Astrocyte (in vitro differentiated cells and primary cell): ENCODE measurements around the gene PEAK1. TPM values are rescaled to one million over a fixed set of nuclear protein-coding genes. Genes with fewer than 3 reads are reported as not detected.

ENCODE experiments used
- DNase-seq: peaks from one replicate; pipeline ENCODE4 v3.0.0-alpha.2; 2010; ENCODE audit warnings: low read depth
- FAIRE-seq: peaks from 2 replicates; lab custom pipeline; 2011; peaks lifted over from hg19 to GRCh38; lab: Jason Lieb, UNC
- H2AFZ ChIP-seq: 2 replicates; pipeline ENCODE4 v1.6.0; 2012; ENCODE audit warnings: low read depth, low read length, inconsistent platforms
- H3K27ac ChIP-seq: 2 replicates; pipeline ENCODE4 v1.5.1; 2011; ENCODE audit warnings: low read depth, low read length, inconsistent platforms
- H3K27me3 ChIP-seq: 2 replicates; pipeline ENCODE4 v1.6.0; 2011; ENCODE audit warnings: low read length, inconsistent platforms; ENCODE audit not compliant: insufficient read depth
- H3K36me3 ChIP-seq: 2 replicates; pipeline ENCODE4 v1.5.1; 2011; ENCODE audit warnings: low read length, inconsistent platforms; ENCODE audit not compliant: insufficient read depth
- H3K4me1 ChIP-seq: 2 replicates; pipeline ENCODE4 v1.5.1; 2011; ENCODE audit warnings: low read length, inconsistent platforms; ENCODE audit not compliant: insufficient read depth
- H3K4me2 ChIP-seq: 2 replicates; pipeline ENCODE4 v1.6.0; 2012; ENCODE audit warnings: low read length, inconsistent platforms
- H3K4me3 ChIP-seq: 2 replicates; pipeline ENCODE4 v1.5.1; 2011; ENCODE audit warnings: low read depth, mild to moderate bottlenecking, low read length, inconsistent platforms; ENCODE audit not compliant: insufficient read depth
- H3K79me2 ChIP-seq: 2 replicates; pipeline ENCODE4 v1.6.0; 2012; ENCODE audit warnings: mild to moderate bottlenecking, low read length, inconsistent platforms; ENCODE audit not compliant: insufficient read depth
- H3K9ac ChIP-seq: 2 replicates; pipeline ENCODE4 v1.6.0; 2012; ENCODE audit warnings: mild to moderate bottlenecking, low read length, inconsistent platforms
- H3K9me3 ChIP-seq: 2 replicates; pipeline ENCODE4 v1.5.1; 2012; ENCODE audit warnings: low read depth, mild to moderate bottlenecking, low read length, inconsistent platforms; ENCODE audit not compliant: insufficient read depth
- H4K20me1 ChIP-seq: 2 replicates; pipeline ENCODE4 v1.6.0; 2012; ENCODE audit warnings: low read length, inconsistent platforms; ENCODE audit not compliant: insufficient read depth
- H3K27ac Mint-ChIP-seq: one replicate; pipeline ENCODE4 v1.8.0; 2021; ENCODE audit warnings: mild to moderate bottlenecking, mixed read lengths; ENCODE audit not compliant: unreplicated experiment
- H3K27me3 Mint-ChIP-seq: one replicate; pipeline ENCODE4 v1.8.0; 2021; ENCODE audit warnings: low read depth, mixed read lengths; ENCODE audit not compliant: unreplicated experiment
- H3K36me3 Mint-ChIP-seq: one replicate; pipeline ENCODE4 v1.8.0; 2021; ENCODE audit warnings: low read depth, mixed read lengths; ENCODE audit not compliant: unreplicated experiment
- H3K4me1 Mint-ChIP-seq: one replicate; pipeline ENCODE4 v1.8.0; 2021; ENCODE audit warnings: low read depth, mixed read lengths; ENCODE audit not compliant: unreplicated experiment
- H3K4me3 Mint-ChIP-seq: one replicate; pipeline ENCODE4 v1.8.0; 2021; ENCODE audit warnings: mild to moderate bottlenecking, moderate library complexity, mixed read lengths; ENCODE audit not compliant: unreplicated experiment
- H3K9me3 Mint-ChIP-seq: one replicate; pipeline ENCODE4 v1.8.0; 2021; ENCODE audit warnings: mild to moderate bottlenecking, mixed read lengths; ENCODE audit not compliant: unreplicated experiment
- EZH2 ChIP-seq: IDR thresholded peaks from 2 replicates; pipeline ENCODE4 v1.6.1; 2012; ENCODE audit warnings: mild to moderate bottlenecking, low read length, inconsistent platforms; ENCODE audit not compliant: insufficient read depth
- total RNA-seq: library from RNA; stranded (reverse); gene quantifications from 2 replicates; pipeline ENCODE4 v1.2.1, GENCODE V29; 2021
- TF ChIP-seq, protein P1 (sequence below): IDR thresholded peaks from 2 replicates; pipeline ENCODE4 v1.5.1; 2011; ENCODE audit warnings: low read depth, mild to moderate bottlenecking, inconsistent platforms, low read length, moderate library complexity; ENCODE audit not compliant: insufficient read depth

The PEAK1 gene
- total RNA-seq, 1 donor from 2014 or later, result 62.3 TPM

DNA sequence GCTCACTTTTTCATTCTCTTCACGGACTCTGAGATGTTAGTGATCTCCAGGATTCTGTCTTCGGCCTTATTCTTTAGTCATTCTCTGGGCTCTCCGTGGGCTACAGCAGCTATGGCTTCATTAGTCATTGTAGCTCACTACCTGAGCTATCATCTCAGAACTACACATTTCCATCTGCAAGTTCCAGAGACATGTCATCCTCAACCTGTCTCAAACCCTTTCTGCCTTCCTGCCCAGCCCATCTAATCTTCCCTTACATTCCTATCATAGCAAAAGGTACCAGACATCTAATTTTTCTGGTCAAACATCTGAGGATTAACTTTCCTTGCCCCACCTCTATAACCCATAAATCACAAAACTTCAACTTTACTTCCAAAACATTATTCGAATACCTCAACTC, 362.2 kb downstream of the PEAK1 start:
- peaks cover 71% of the 10 kb centered on the region for H4K20me1 ChIP-seq
- no peak overlapping the region for H3K27ac Mint-ChIP-seq
- peaks cover 38% of the 10 kb centered on the region for H3K4me1 Mint-ChIP-seq

DNA sequence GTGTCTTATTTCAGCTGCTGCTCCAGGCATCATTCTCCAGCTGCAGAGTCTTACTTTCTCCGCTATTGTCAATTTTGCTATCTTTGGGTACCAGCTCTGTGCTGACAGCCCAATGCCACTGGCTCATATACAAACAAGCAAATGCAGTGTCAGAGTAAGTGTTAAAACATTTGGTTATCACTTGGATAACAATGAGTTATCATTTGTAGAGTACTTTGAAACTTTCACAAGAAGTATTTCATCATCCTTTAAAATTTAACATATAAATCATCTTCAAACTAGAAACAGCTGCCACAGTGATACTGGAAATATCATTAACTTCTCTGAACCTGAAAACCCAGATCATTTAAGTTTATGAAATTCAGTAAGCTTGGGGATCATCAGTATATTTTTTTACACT, 362.8 kb downstream of the PEAK1 start:
- Histone ChIP-seq H3K4me1 (peaks cover 11% of the 10 kb centered on the region), H3K27ac (no peak overlapping the region), H3K27me3 (no peaks in the 10 kb centered on the region), H3K36me3 (peaks cover 6% of the 10 kb centered on the region), H3K9me3 (no peaks in the 10 kb centered on the region), H2AFZ (no peak overlapping the region), H3K4me2 (no peak overlapping the region), H3K9ac (no peak overlapping the region), H4K20me1 (peaks cover 67% of the 10 kb centered on the region), H3K4me3 (no peak overlapping the region), H3K79me2 (peaks cover 68% of the 10 kb centered on the region)
- Mint-ChIP-seq H3K4me1 (peaks cover 35% of the 10 kb centered on the region), H3K27me3 (no peaks in the 10 kb centered on the region), H3K36me3 (peaks cover 9% of the 10 kb centered on the region), H3K27ac (peak overlapping the region; percentile 27), H3K4me3 (no peak overlapping the region), H3K9me3 (no peaks in the 10 kb centered on the region)
- TF ChIP-seq, protein P1, sequence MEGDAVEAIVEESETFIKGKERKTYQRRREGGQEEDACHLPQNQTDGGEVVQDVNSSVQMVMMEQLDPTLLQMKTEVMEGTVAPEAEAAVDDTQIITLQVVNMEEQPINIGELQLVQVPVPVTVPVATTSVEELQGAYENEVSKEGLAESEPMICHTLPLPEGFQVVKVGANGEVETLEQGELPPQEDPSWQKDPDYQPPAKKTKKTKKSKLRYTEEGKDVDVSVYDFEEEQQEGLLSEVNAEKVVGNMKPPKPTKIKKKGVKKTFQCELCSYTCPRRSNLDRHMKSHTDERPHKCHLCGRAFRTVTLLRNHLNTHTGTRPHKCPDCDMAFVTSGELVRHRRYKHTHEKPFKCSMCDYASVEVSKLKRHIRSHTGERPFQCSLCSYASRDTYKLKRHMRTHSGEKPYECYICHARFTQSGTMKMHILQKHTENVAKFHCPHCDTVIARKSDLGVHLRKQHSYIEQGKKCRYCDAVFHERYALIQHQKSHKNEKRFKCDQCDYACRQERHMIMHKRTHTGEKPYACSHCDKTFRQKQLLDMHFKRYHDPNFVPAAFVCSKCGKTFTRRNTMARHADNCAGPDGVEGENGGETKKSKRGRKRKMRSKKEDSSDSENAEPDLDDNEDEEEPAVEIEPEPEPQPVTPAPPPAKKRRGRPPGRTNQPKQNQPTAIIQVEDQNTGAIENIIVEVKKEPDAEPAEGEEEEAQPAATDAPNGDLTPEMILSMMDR, result no peak
- no peak for TF ChIP-seq EZH2
- FAIRE-seq, result no peak
- DNase-seq, result no peak

More for the DNA sequence above, 362.2 kb downstream of the PEAK1 start:
- Histone ChIP-seq H3K4me3 (no peak overlapping the region), H3K9ac (no peak overlapping the region), H3K4me1 (peaks cover 11% of the 10 kb centered on the region), H3K4me2 (no peak overlapping the region), H3K27ac (no peak overlapping the region), H3K27me3 (no peaks in the 10 kb centered on the region), H3K36me3 (peaks cover 1% of the 10 kb centered on the region), H2AFZ (no peak overlapping the region), H3K9me3 (no peaks in the 10 kb centered on the region), H3K79me2 (peaks cover 74% of the 10 kb centered on the region)
- Mint-ChIP-seq H3K27me3 (no peaks in the 10 kb centered on the region), H3K4me3 (no peak overlapping the region), H3K9me3 (no peaks in the 10 kb centered on the region), H3K36me3 (peaks cover 5% of the 10 kb centered on the region)
- DNase-seq (peak; percentile 30), FAIRE-seq (no peak)
- TF ChIP-seq EZH2, result no peak
- TF ChIP-seq, protein P1, result no peak

DNA sequence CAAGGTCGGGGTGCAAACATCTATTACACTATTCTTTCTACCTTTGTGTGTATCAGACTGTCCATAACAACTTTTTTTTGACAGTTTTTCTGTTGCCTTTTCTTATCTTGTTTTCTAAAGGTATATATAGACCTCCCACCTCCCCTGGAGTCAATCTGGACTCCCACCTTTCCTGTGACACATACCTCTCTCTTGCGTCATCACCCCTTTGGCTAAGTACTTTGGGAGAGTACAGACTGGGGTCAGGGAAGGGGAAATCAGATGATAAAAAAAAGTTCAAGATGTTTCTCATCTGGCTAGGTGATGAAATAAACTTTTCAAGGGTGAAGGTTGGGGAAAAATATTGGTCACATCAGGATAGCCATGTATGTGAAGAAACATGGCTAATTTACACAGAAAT, 366.2 kb downstream of the PEAK1 start:
- FAIRE-seq (no peak), DNase-seq (no peak)
- no peaks in the 10 kb centered on the region for H3K9me3 ChIP-seq
- no peak overlapping the region for H3K4me3 ChIP-seq
- H2AFZ ChIP-seq, result no peak overlapping the region
- Mint-ChIP-seq H3K36me3 (peaks cover 14% of the 10 kb centered on the region), H3K27ac (no peak overlapping the region), H3K4me3 (no peak overlapping the region), H3K27me3 (no peaks in the 10 kb centered on the region), H3K9me3 (no peaks in the 10 kb centered on the region), H3K4me1 (peaks cover 13% of the 10 kb centered on the region)
- no peaks in the 10 kb centered on the region for H3K27me3 ChIP-seq
- H3K36me3 ChIP-seq, result peaks cover 11% of the 10 kb centered on the region
- peaks cover 46% of the 10 kb centered on the region for H4K20me1 ChIP-seq
- H3K79me2 ChIP-seq, result peaks cover 46% of the 10 kb centered on the region
- no peak overlapping the region for H3K4me2 ChIP-seq
- no peak for TF ChIP-seq EZH2
- TF ChIP-seq, protein P1, result no peak
- H3K4me1 ChIP-seq, result peaks cover 6% of the 10 kb centered on the region
- no peak overlapping the region for H3K27ac ChIP-seq
- H3K9ac ChIP-seq, result no peak overlapping the region
